Subcutaneous abdominal adipose tissue (tissue), 5 donors: Measurements from ENCODE around the gene MIER1.
"Not testable (repeated sequence)": the region's sequence is repeated elsewhere in the genome, so short reads cannot be mapped to it uniquely, and the experiment has no call there.

Experiments
- H3K27ac ChIP-seq: one replicate; pipeline ENCODE4 v1.7.0; 2013; ENCODE audit warnings: low read depth, mild to moderate bottlenecking, inconsistent platforms, low read length, moderate library complexity
- H3K27me3 ChIP-seq, 5 donors: one replicate each; pipeline ENCODE4 v1.7.0; 2013; ENCODE audit warnings: low read length in 5 of 5, inconsistent platforms in 1 of 5; ENCODE audit not compliant: control insufficient read depth in 5 of 5, insufficient read depth in 4 of 5
- H3K36me3 ChIP-seq, 5 donors: one replicate each; pipeline ENCODE4 v1.7.0; 2013; ENCODE audit warnings: low read length in 5 of 5; ENCODE audit not compliant: control insufficient read depth in 5 of 5, insufficient read depth in 5 of 5
- H3K4me1 ChIP-seq, 5 donors: one replicate each; pipeline ENCODE4 v1.7.0; 2013; ENCODE audit warnings: low read length in 5 of 5, mild to moderate bottlenecking in 3 of 5, moderate library complexity in 1 of 5; ENCODE audit not compliant: control insufficient read depth in 5 of 5, insufficient read depth in 5 of 5
- H3K4me3 ChIP-seq, 5 donors: one replicate each; pipeline ENCODE4 v1.7.0; 2013; ENCODE audit warnings: low read length in 5 of 5, low read depth in 1 of 5
- H3K9ac ChIP-seq, 5 donors: one replicate each; pipeline ENCODE4 v1.7.0; 2013; ENCODE audit warnings: low read length in 5 of 5, mild to moderate bottlenecking in 4 of 5, moderate library complexity in 3 of 5
- H3K9me3 ChIP-seq, 5 donors: one replicate each; pipeline ENCODE4 v1.7.0; 2013; ENCODE audit warnings: low read length in 5 of 5; ENCODE audit not compliant: control insufficient read depth in 5 of 5
- donor health status: healthy.
- donor health status: healthy.
- donor health status: healthy.
- donor health status: healthy.
- donor health status: healthy.

MIER1 gene

GRCh38 chr1:66924756-66925557 is at the start of gene MIER1, which contains the start of gene DNAI4:
Gene MIER1 (plus strand): TSS chr1:66924990. CDS start chr1:66925029, 39 bp downstream.
Gene DNAI4 (minus strand): TSS chr1:66924856. CDS start chr1:66924831, 25 bp downstream.
- peak within 1 kb of the TSS; percentile 33 to 95 (median 83) for H3K9ac ChIP-seq
- H3K27me3 ChIP-seq = no peaks in the 10 kb centered on the region
- no peaks in the 10 kb centered on the region for H3K9me3 ChIP-seq
- H3K4me1 ChIP-seq = peaks cover 8 to 25% (median 22%) of the 10 kb centered on the region in 5 donors
- H3K4me3 ChIP-seq = peak within 1 kb of the TSS; percentile 82 to 98 (median 95)
- H3K36me3 ChIP-seq = peaks cover 0 to 2% (median 0%) of the 10 kb centered on the region in 5 donors
- H3K27ac ChIP-seq = peak within 1 kb of the TSS; percentile 84

GRCh38 chr1:66876664-66877063 is 48.1 kb upstream of the MIER1 start:
- peaks cover 0 to 13% (median 3%) of the 10 kb centered on the region in 5 donors for H3K9me3 ChIP-seq
- H3K27ac ChIP-seq = no peak overlapping the region
- no peak overlapping the region for H3K9ac ChIP-seq
- no peak overlapping the region for H3K4me3 ChIP-seq
- no peaks in the 10 kb centered on the region for H3K27me3 ChIP-seq
- no peaks in the 10 kb centered on the region for H3K36me3 ChIP-seq
- H3K4me1 ChIP-seq = no peaks in the 10 kb centered on the region

GRCh38 chr1:66889030-66889429 is 35.8 kb upstream of the MIER1 start:
- H3K36me3 ChIP-seq = peaks cover 0 to 6% (median 0%) of the 10 kb centered on the region in 5 donors

GRCh38 chr1:66890621-66891020 is 34.2 kb upstream of the MIER1 start:
- H3K4me3 ChIP-seq = no peak overlapping the region
- no peak overlapping the region for H3K27ac ChIP-seq
- H3K36me3 ChIP-seq = peaks cover 0 to 6% (median 0%) of the 10 kb centered on the region in 5 donors

More at GRCh38 chr1:66889030-66889429, 35.8 kb upstream of the MIER1 start:
- Histone ChIP-seq H3K9me3 (no peaks in the 10 kb centered on the region), H3K9ac (no peak overlapping the region), H3K4me3 (no peak overlapping the region), H3K27me3 (no peaks in the 10 kb centered on the region), H3K4me1 (no peaks in the 10 kb centered on the region), H3K27ac (no peak overlapping the region)

GRCh38 chr1:66893712-66894111 is 31.1 kb upstream of the MIER1 start:
- H3K27me3 ChIP-seq = no peaks in the 10 kb centered on the region
- H3K4me1 ChIP-seq = no peaks in the 10 kb centered on the region
- no peak overlapping the region for H3K27ac ChIP-seq
- H3K36me3 ChIP-seq = no peaks in the 10 kb centered on the region
- no peak overlapping the region for H3K4me3 ChIP-seq
- no peaks in the 10 kb centered on the region for H3K9me3 ChIP-seq
- H3K9ac ChIP-seq = no peak overlapping the region

More at GRCh38 chr1:66890621-66891020, 34.2 kb upstream of the MIER1 start:
- no peaks in the 10 kb centered on the region for H3K27me3 ChIP-seq
- no peaks in the 10 kb centered on the region for H3K4me1 ChIP-seq
- H3K9ac ChIP-seq = no peak overlapping the region
- H3K9me3 ChIP-seq = no peaks in the 10 kb centered on the region

- H3K36me3 ChIP-seq, H3K9ac ChIP-seq, H3K4me3 ChIP-seq, H3K9me3 ChIP-seq, H3K4me1 ChIP-seq, H3K27ac ChIP-seq, H3K27me3 ChIP-seq: not testable (repeated sequence)
Observed at GRCh38 chr1:66915203-66915602, 9.6 kb upstream of the MIER1 start.

- no peaks in the 10 kb centered on the region for H3K27me3 ChIP-seq
- no peak overlapping the region for H3K4me3 ChIP-seq
- no peak overlapping the region for H3K9ac ChIP-seq
- H3K9me3 ChIP-seq = no peaks in the 10 kb centered on the region
- peaks cover 0 to 2% (median 0%) of the 10 kb centered on the region in 5 donors for H3K36me3 ChIP-seq
- H3K4me1 ChIP-seq = no peaks in the 10 kb centered on the region
- H3K27ac ChIP-seq = no peak overlapping the region
Observed at GRCh38 chr1:66916320-66916719, 8.5 kb upstream of the MIER1 start.

GRCh38 chr1:66917476-66917875 is 7.3 kb upstream of the MIER1 start:
- Histone ChIP-seq H3K27ac (no peak overlapping the region), H3K9ac (no peak overlapping the region), H3K4me3 (no peak overlapping the region)

GRCh38 chr1:66919063-66919462 is 5.7 kb upstream of the MIER1 start:
- Histone ChIP-seq H3K27ac (no peak overlapping the region), H3K4me1 (peaks cover 0 to 7% (median 7%) of the 10 kb centered on the region in 5 donors), H3K9ac (no peak overlapping the region), H3K9me3 (no peaks in the 10 kb centered on the region), H3K36me3 (peaks cover 0 to 2% (median 0%) of the 10 kb centered on the region in 5 donors), H3K4me3 (no peak overlapping the region), H3K27me3 (no peaks in the 10 kb centered on the region)

More at GRCh38 chr1:66917476-66917875, 7.3 kb upstream of the MIER1 start:
- H3K4me1 ChIP-seq = no peaks in the 10 kb centered on the region
- H3K9me3 ChIP-seq = no peaks in the 10 kb centered on the region
- no peaks in the 10 kb centered on the region for H3K27me3 ChIP-seq
- H3K36me3 ChIP-seq = peaks cover 0 to 2% (median 0%) of the 10 kb centered on the region in 5 donors

GRCh38 chr1:66919828-66920227 is 5.0 kb upstream of the MIER1 start:
- no peaks in the 10 kb centered on the region for H3K9me3 ChIP-seq
- no peak overlapping the region for H3K9ac ChIP-seq
- no peak overlapping the region for H3K4me3 ChIP-seq
- peaks cover 0 to 10% (median 8%) of the 10 kb centered on the region in 5 donors for H3K4me1 ChIP-seq
- peaks cover 0 to 2% (median 0%) of the 10 kb centered on the region in 5 donors for H3K36me3 ChIP-seq
- no peaks in the 10 kb centered on the region for H3K27me3 ChIP-seq
- H3K27ac ChIP-seq = no peak overlapping the region
